OCI-LY1 (cell line): ENCODE results near the gene KLC1.

ENCODE experiments used
- H2AFZ ChIP-seq: fragments of 200-600 bp; sonication (generic), shearing (Covaris generic); 2 replicates; pipeline ENCODE4 v1.6.0; 2014; ENCODE audit warnings: antibody characterized with exemption, mild to moderate bottlenecking, low read length
- H3F3A ChIP-seq: fragments of 200-600 bp; sonication (generic), shearing (Covaris generic); 2 replicates; pipeline ENCODE4 v1.6.0; 2014; ENCODE audit warnings: mild to moderate bottlenecking, antibody characterized with exemption, low read length, moderate library complexity; ENCODE audit not compliant: insufficient read depth
- H3K27ac ChIP-seq: fragments of 200-600 bp; sonication (generic); 2 replicates; pipeline ENCODE4 v1.5.1; 2014; ENCODE audit warnings: low read length, mixed run types, mild to moderate bottlenecking, low read depth; ENCODE audit not compliant: poor library complexity, severe bottlenecking
- H3K27me3 ChIP-seq: fragments of 200-600 bp; sonication (generic); 2 replicates; pipeline ENCODE4 v1.6.0; 2014; ENCODE audit warnings: antibody characterized with exemption, mild to moderate bottlenecking, low read length, moderate library complexity; ENCODE audit not compliant: insufficient read depth
- H3K36me3 ChIP-seq: fragments of 200-600 bp; sonication (generic); 2 replicates; pipeline ENCODE4 v1.6.1; 2014; ENCODE audit warnings: mild to moderate bottlenecking, antibody characterized with exemption, low read length, moderate library complexity, mixed read lengths; ENCODE audit not compliant: insufficient read depth
- H3K4me1 ChIP-seq: fragments of 200-600 bp; sonication (generic); 2 replicates; pipeline ENCODE4 v1.5.1; 2014; ENCODE audit warnings: mild to moderate bottlenecking, low read length, moderate library complexity; ENCODE audit not compliant: insufficient read depth, severe bottlenecking
- H3K4me2 ChIP-seq: fragments of 200-600 bp; sonication (generic), shearing (Covaris generic); 2 replicates; pipeline ENCODE4 v1.6.1; 2014; ENCODE audit warnings: low read length
- H3K4me3 ChIP-seq: fragments of 200-600 bp; sonication (generic); 2 replicates; pipeline ENCODE4 v1.5.1; 2014; ENCODE audit warnings: low read length, low read depth, mild to moderate bottlenecking, mixed read lengths; ENCODE audit not compliant: poor library complexity, severe bottlenecking
- H3K79me2 ChIP-seq: fragments of 200-600 bp; shearing (Covaris generic); 2 replicates; pipeline ENCODE4 v1.6.1; 2016; ENCODE audit warnings: mixed run types, low read length, mixed read lengths; ENCODE audit not compliant: insufficient read depth
- H3K9ac ChIP-seq: fragments of 200-600 bp; sonication (generic), shearing (Covaris generic); 2 replicates; pipeline ENCODE4 v1.6.1; 2014; ENCODE audit warnings: mild to moderate bottlenecking, low read length, mixed read lengths
- H3K9me2 ChIP-seq: fragments of 200-600 bp; sonication (generic), shearing (Covaris generic); 2 replicates; pipeline ENCODE4 v1.6.1; 2014; ENCODE audit warnings: low read depth, mild to moderate bottlenecking, low read length, mixed read lengths
- H3K9me3 ChIP-seq: fragments of 200-600 bp; shearing (Covaris generic); 2 replicates; pipeline ENCODE4 v1.6.1; 2014; ENCODE audit warnings: low read length, mixed read lengths
- H4K20me1 ChIP-seq: fragments of 200-600 bp; sonication (generic), shearing (Covaris generic); 2 replicates; pipeline ENCODE4 v1.6.0; 2016; ENCODE audit warnings: mild to moderate bottlenecking, low read length; ENCODE audit not compliant: insufficient read depth
- CTCF ChIP-seq: fragments of 200-600 bp; sonication (generic), shearing (Covaris generic); IDR thresholded peaks from 2 replicates; pipeline ENCODE4 v1.5.1; 2017; ENCODE audit warnings: mild to moderate bottlenecking, antibody characterized with exemption, low read length, moderate library complexity, mixed read lengths
- EZH2 ChIP-seq: fragments of 200-600 bp; sonication (generic), shearing (Covaris generic); IDR thresholded peaks from 2 replicates; pipeline ENCODE4 v1.8.0; 2017; ENCODE audit warnings: borderline replicate concordance, mixed run types, mild to moderate bottlenecking, antibody characterized with exemption, low read length, moderate library complexity, mixed read lengths

KLC1 gene

GRCh38 chr14:103740991-103741689, 112.1 kb downstream of the KLC1 start:
- Histone ChIP-seq H3K4me2 (no peak overlapping the region), H3K27me3 (no peaks in the 10 kb centered on the region), H3K36me3 (peaks cover 28% of the 10 kb centered on the region; the same call in 1 of the 2 replicates), H3F3A (no peaks in the 10 kb centered on the region), H3K9me3 (no peaks in the 10 kb centered on the region), H3K79me2 (no peaks in the 10 kb centered on the region), H3K9ac (no peak overlapping the region), H3K4me3 (no peak overlapping the region), H2AFZ (no peak overlapping the region), H3K9me2 (no peaks in the 10 kb centered on the region), H3K27ac (no peak overlapping the region), H4K20me1 (no peaks in the 10 kb centered on the region), H3K4me1 (peaks cover 8% of the 10 kb centered on the region)
- no peak for TF ChIP-seq CTCF
- TF ChIP-seq EZH2 = no peak

- Histone ChIP-seq H2AFZ (no peak overlapping the region), H3K9me2 (no peaks in the 10 kb centered on the region), H3K4me3 (no peak overlapping the region), H3K79me2 (no peaks in the 10 kb centered on the region), H3K27ac (no peak overlapping the region), H3K27me3 (no peaks in the 10 kb centered on the region), H3K4me1 (peaks cover 8% of the 10 kb centered on the region), H3K36me3 (peaks cover 27% of the 10 kb centered on the region; the same call in 1 of the 2 replicates), H3K9me3 (no peaks in the 10 kb centered on the region), H3K4me2 (no peak overlapping the region), H4K20me1 (no peaks in the 10 kb centered on the region), H3K9ac (no peak overlapping the region), H3F3A (no peaks in the 10 kb centered on the region)
- TF ChIP-seq EZH2 = no peak
- TF ChIP-seq CTCF = no peak
These were observed 112.9 kb downstream of the KLC1 start for GRCh38 chr14:103741876-103742275.

- Histone ChIP-seq H3K4me3 (no peak overlapping the region), H4K20me1 (no peaks in the 10 kb centered on the region), H3K9ac (no peak overlapping the region), H3K27me3 (no peaks in the 10 kb centered on the region), H3K36me3 (peaks cover 22% of the 10 kb centered on the region; the same call in 1 of the 2 replicates), H3F3A (no peaks in the 10 kb centered on the region), H2AFZ (no peak overlapping the region), H3K4me1 (peaks cover 8% of the 10 kb centered on the region), H3K9me2 (no peaks in the 10 kb centered on the region), H3K79me2 (no peaks in the 10 kb centered on the region), H3K27ac (no peak overlapping the region), H3K9me3 (no peaks in the 10 kb centered on the region), H3K4me2 (no peak overlapping the region)
- no peak for TF ChIP-seq CTCF
- TF ChIP-seq EZH2 = no peak
These were observed 113.7 kb downstream of the KLC1 start for GRCh38 chr14:103742499-103743255.
